ENCODE data around the gene HPSE2.
A peak's percentile ranks its signal among the peaks of the same experiment; 100 is the strongest.

The HPSE2 gene

DNA sequence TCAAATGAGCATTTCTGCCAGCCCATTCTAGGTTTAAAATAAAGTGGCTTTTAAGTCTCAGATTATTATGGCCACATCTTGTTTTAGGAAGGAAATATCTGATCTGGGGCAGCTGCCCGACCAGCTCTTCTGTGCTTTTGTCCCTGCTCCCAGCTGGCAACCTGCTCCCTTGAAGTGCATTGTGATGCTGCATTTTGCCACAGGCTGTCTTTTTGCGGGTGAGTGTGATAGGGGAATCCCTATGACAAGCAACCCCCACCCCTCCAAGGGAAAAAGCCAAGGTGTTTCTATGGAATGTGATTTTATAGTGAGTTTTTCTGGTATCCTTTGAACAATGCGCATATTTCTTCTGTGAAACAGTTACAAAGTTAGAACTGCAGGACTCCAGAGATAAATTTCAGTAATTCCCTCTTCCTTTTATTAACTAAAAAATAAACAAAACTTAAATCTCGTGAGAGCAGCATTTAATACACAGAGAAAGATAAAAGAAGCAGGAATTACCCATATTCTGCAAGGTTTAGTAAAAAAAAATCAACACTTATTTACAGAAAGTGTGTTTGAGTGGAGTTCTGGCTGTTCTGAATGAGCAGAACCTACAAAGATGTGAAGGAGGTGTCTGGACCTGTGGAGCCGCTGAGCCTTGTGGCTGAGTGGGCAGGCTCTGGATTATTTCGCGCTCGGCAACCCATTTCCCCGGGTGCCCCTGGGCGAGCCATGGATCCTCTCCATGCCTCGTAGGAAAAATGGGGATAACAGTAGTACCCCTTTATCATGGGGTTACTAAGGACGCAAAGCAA, 778.8 kb downstream of the HPSE2 start:
- no peak overlapping the region for H3K4me3 ChIP-seq (ENCODE audit: low read length)
- H3K9me3 ChIP-seq (ENCODE audit: control insufficient read depth, low read length): no peaks in the 10 kb centered on the region
- peaks cover 17% of the 10 kb centered on the region for H3K4me1 ChIP-seq (ENCODE audit: control insufficient read depth, insufficient read depth, low read length)
- no peak overlapping the region for H3K9ac ChIP-seq (ENCODE audit: low read length)
- H3K36me3 ChIP-seq (ENCODE audit: control insufficient read depth, insufficient read depth, low read length): no peaks in the 10 kb centered on the region
- H3K27me3 ChIP-seq (ENCODE audit: control insufficient read depth, insufficient read depth, low read length): peaks cover 15% of the 10 kb centered on the region

DNA sequence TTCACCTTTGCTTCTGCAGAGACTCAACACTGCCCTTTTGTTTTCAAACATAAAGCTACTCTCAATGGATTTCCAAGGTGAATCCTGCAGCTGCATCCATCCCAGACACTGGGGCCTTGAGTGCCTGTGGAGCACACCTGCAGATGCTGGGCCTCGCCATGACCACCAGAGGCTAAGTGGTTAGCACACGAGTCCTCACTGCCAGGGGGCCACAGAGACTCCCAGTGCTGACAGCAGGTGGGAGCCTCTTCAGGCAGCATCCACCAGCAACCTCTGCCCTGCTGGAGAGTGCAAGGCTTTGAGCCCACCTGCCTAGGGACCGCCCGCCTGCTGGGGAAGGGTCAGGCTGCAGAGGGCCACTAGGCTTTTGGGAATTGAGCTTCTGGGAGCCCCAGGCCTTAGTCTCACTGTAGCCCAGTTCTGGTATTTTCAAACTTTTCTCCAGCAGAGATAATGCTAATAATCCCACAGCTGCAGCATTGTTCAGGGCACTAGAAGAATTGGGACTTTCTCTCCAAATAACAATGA, 779.5 kb downstream of the HPSE2 start:
- Histone ChIP-seq H3K4me1 (ENCODE audit: control insufficient read depth, insufficient read depth, low read length) (peaks cover 13% of the 10 kb centered on the region), H3K36me3 (ENCODE audit: control insufficient read depth, insufficient read depth, low read length) (no peaks in the 10 kb centered on the region), H3K4me3 (ENCODE audit: low read length) (no peak overlapping the region), H3K9me3 (ENCODE audit: control insufficient read depth, low read length) (no peaks in the 10 kb centered on the region), H3K9ac (ENCODE audit: low read length) (no peak overlapping the region), H3K27me3 (ENCODE audit: control insufficient read depth, insufficient read depth, low read length) (peaks cover 15% of the 10 kb centered on the region)

DNA sequence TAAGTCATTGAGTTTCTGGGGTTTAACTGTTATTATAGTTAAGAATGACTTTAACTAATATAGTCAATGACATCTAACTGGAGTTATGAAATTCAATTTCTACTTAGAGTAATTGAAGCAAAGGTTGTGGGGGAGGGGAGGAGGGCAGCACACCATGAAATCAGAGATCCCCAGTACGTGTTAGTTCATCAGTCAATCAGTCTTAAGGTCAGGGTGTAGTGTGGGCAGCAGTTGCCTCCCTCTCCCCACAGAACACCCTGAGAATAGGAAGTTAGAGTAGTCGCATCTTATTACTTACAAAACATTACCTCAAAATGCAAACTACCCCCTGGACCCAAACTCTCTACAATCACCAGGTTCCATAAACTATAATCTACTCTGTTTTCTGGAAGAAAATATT, 781.9 kb downstream of the HPSE2 start:
- no peak overlapping the region for H3K4me3 ChIP-seq (ENCODE audit: low read length)
- H3K27me3 ChIP-seq (ENCODE audit: control insufficient read depth, insufficient read depth, low read length): peaks cover 15% of the 10 kb centered on the region
- H3K9me3 ChIP-seq (ENCODE audit: control insufficient read depth, low read length): no peaks in the 10 kb centered on the region
- no peak overlapping the region for H3K9ac ChIP-seq (ENCODE audit: low read length)
- no peaks in the 10 kb centered on the region for H3K36me3 ChIP-seq (ENCODE audit: control insufficient read depth, insufficient read depth, low read length)
- no peaks in the 10 kb centered on the region for H3K4me1 ChIP-seq (ENCODE audit: control insufficient read depth, insufficient read depth, low read length)

DNA sequence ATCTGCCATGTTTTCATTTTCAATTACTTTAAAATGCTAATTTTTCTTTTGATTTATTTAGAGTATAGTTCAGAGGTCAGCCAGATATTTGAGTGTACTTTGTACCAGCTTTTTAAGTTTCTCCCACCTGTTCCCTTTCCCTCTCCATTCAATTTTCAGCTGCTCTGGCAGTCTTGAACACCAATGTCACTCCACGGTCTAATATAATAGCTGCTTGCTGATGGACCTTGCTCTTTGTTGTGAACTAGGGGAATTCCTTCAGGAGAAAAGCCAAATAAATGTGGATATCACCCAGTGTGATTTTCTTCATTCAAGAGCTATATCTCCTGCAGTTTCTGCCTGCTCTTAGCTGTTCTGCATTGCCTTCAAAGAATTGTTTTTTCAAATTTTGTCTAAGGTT, 785.0 kb downstream of the HPSE2 start:
- H3K4me3 ChIP-seq (ENCODE audit: low read length): no peak overlapping the region
- peaks cover 9% of the 10 kb centered on the region for H3K4me1 ChIP-seq (ENCODE audit: control insufficient read depth, insufficient read depth, low read length)
- H3K36me3 ChIP-seq (ENCODE audit: control insufficient read depth, insufficient read depth, low read length): no peaks in the 10 kb centered on the region
- no peaks in the 10 kb centered on the region for H3K9me3 ChIP-seq (ENCODE audit: control insufficient read depth, low read length)
- peaks cover 7% of the 10 kb centered on the region for H3K27me3 ChIP-seq (ENCODE audit: control insufficient read depth, insufficient read depth, low read length)
- no peak overlapping the region for H3K9ac ChIP-seq (ENCODE audit: low read length)

DNA sequence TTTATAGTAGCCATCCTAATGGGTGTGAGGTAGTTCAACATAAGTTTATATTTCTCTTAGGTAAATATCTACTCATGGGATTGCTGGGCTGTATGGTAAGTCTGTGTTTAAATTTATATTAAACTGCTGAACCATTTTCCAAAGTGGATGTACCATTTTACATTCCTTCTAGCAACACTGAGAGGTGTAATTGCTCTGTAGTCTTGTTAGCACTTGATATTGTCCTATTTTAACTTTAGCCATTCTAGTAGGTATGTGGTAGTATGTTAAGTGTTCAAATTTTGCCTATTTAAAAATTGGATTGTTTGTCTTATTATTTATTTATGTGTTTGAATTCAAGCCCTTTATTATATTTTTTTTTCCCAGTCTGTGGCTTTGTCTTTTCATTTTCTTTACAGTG, 786.4 kb downstream of the HPSE2 start:
- H3K36me3 ChIP-seq (ENCODE audit: control insufficient read depth, insufficient read depth, low read length): peaks cover 4% of the 10 kb centered on the region
- no peaks in the 10 kb centered on the region for H3K9me3 ChIP-seq (ENCODE audit: control insufficient read depth, low read length)
- peaks cover 7% of the 10 kb centered on the region for H3K27me3 ChIP-seq (ENCODE audit: control insufficient read depth, insufficient read depth, low read length)
- peaks cover 11% of the 10 kb centered on the region for H3K4me1 ChIP-seq (ENCODE audit: control insufficient read depth, insufficient read depth, low read length)
- no peak overlapping the region for H3K9ac ChIP-seq (ENCODE audit: low read length)
- H3K4me3 ChIP-seq (ENCODE audit: low read length): no peak overlapping the region

DNA sequence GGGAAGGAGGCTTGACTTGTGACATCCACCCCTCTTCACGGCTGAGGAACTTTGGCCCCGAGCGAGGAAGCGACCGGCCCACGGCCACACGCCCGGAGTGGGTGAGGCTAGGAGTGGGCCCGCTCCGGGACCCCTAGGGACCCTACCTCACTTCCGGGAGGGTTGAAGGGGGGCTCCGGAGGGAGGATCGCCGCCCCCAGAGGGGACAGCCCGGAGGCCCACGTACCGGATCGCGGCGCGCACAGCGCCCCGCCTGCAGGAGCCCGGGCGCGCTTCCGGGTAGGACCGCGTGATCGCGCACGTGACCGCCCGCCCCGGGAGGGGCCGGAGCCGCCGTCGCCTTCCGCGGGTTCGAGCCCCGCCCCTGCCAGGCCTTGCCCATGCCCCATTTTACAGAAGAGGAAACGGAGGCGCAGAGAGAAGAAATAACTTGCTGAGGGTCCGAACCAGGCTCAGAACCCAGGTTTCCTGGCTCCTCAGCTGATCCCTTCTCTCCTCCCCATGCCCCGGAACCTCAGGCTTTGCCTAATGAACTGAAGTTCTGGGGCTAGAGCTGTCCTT, 788.9 kb downstream of the HPSE2 start, which contains the start of gene HPS1:
TSS of gene HPS1 (minus strand) at position 275 of the 561 bp plus-strand sequence. CDS start 3,695 bp downstream, outside the sequence.
- H3K4me3 ChIP-seq (ENCODE audit: low read length): peak within 1 kb of the TSS; percentile 88
- no peaks in the 10 kb centered on the region for H3K9me3 ChIP-seq (ENCODE audit: control insufficient read depth, low read length)
- peak within 1 kb of the TSS; percentile 93 for H3K9ac ChIP-seq (ENCODE audit: low read length)

DNA sequence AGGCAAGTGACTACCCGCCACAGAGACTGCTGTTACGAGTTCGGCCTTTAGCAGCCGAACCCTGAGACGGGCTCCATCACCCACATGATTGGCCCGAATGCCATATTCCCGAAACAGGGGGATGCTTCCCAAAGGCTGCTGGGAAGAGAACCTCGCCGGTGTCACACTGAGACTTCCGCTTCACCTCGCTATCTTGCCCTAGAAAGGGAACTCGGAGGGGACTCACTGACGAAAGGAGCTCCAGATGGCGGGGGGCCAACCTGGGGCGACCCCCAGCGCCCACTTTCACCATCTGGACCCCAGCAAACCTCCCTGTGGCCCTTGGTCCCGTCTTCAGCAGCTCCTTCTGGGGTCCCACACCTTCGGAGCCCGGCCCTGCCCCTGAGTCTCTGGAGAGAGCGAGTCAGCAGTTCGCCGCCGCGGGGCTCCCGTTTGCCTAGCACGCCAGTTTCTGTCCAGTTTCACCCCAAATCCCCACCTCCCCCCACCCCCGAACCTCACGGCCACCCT, 789.4 kb downstream of the HPSE2 start:
- Histone ChIP-seq H3K9me3 (ENCODE audit: control insufficient read depth, low read length) (no peaks in the 10 kb centered on the region), H3K9ac (ENCODE audit: low read length) (peak overlapping the region; percentile 93), H3K4me3 (ENCODE audit: low read length) (peak overlapping the region; percentile 88), H3K4me1 (ENCODE audit: control insufficient read depth, insufficient read depth, low read length) (peaks cover 11% of the 10 kb centered on the region), H3K36me3 (ENCODE audit: control insufficient read depth, insufficient read depth, low read length) (peaks cover 11% of the 10 kb centered on the region), H3K27me3 (ENCODE audit: control insufficient read depth, insufficient read depth, low read length) (no peaks in the 10 kb centered on the region)

More for the DNA sequence above, 788.9 kb downstream of the HPSE2 start, which contains the start of gene HPS1:
- Histone ChIP-seq H3K27me3 (ENCODE audit: control insufficient read depth, insufficient read depth, low read length) (no peaks in the 10 kb centered on the region), H3K36me3 (ENCODE audit: control insufficient read depth, insufficient read depth, low read length) (peaks cover 11% of the 10 kb centered on the region), H3K4me1 (ENCODE audit: control insufficient read depth, insufficient read depth, low read length) (peaks cover 11% of the 10 kb centered on the region)

DNA sequence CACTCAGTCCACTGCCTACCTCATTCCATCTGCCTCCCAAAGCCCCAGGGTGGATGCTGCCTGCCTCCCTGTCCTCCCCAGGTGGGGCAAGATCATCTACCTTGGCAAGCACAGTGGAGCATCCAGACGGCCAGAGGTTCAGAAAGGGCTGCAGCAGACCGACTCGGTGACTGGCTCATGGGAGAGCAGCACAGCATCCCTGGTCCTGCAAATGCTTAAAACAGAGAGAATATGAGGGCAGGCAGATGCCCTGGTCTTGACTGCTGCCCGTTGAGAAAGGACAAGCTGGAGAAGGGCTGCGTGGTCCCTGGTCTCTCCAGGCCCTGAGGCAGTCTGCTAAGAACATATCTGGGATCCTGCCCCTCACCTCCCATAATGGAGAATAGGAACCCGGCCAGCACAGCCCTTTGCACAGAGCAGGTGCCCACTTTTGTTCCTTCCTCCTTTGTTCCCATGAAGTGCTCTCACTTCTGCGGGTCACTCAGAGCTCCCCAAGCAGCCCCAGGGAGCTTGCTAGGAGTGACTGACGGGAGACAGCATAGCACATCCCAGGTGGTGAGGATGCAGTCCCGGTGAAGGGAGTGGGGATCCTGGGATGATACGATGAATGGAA, 790.3 kb downstream of the HPSE2 start:
- no peaks in the 10 kb centered on the region for H3K27me3 ChIP-seq (ENCODE audit: control insufficient read depth, insufficient read depth, low read length)
- peak overlapping the region; percentile 88 for H3K4me3 ChIP-seq (ENCODE audit: low read length)
- H3K4me1 ChIP-seq (ENCODE audit: control insufficient read depth, insufficient read depth, low read length): peaks cover 11% of the 10 kb centered on the region
- peak overlapping the region; percentile 93 for H3K9ac ChIP-seq (ENCODE audit: low read length)
- H3K36me3 ChIP-seq (ENCODE audit: control insufficient read depth, insufficient read depth, low read length): peaks cover 11% of the 10 kb centered on the region
- H3K9me3 ChIP-seq (ENCODE audit: control insufficient read depth, low read length): no peaks in the 10 kb centered on the region

DNA sequence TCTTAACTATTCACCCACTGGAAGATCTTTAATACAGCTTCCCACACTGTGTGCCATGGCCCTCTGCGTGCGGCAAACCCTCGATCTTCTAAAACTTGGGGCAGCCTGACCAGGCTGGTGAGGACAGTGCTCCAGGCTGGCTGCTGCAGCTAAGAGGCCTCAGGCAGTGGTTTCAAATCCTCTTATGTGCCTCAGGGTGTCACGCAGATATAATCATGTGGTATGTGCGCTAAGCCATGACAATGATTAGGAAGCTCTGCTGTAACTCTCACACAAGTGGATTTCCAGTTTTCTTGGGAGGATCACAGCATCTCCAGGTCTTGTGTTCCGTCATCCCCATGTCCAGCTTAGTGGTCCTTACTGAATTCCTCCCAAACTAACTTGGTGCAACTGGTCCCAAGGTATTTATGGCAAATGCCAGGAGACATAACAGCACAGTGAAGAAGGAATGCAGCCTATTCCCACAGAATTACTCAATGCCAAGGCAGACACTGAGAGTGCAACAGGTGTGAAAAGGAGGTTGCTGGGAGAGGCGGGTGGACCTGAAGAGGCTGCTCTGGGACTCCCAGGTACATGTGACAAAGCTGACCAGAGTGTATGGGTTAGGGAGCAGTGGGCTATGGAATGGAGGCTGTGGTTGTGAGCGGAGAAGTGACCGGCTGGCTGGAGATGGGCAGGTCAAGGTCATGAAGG, 791.2 kb downstream of the HPSE2 start:
- Histone ChIP-seq H3K9me3 (ENCODE audit: control insufficient read depth, low read length) (no peaks in the 10 kb centered on the region), H3K4me3 (ENCODE audit: low read length) (no peak overlapping the region), H3K4me1 (ENCODE audit: control insufficient read depth, insufficient read depth, low read length) (peaks cover 11% of the 10 kb centered on the region), H3K9ac (ENCODE audit: low read length) (no peak overlapping the region), H3K27me3 (ENCODE audit: control insufficient read depth, insufficient read depth, low read length) (no peaks in the 10 kb centered on the region), H3K36me3 (ENCODE audit: control insufficient read depth, insufficient read depth, low read length) (peaks cover 11% of the 10 kb centered on the region)

DNA sequence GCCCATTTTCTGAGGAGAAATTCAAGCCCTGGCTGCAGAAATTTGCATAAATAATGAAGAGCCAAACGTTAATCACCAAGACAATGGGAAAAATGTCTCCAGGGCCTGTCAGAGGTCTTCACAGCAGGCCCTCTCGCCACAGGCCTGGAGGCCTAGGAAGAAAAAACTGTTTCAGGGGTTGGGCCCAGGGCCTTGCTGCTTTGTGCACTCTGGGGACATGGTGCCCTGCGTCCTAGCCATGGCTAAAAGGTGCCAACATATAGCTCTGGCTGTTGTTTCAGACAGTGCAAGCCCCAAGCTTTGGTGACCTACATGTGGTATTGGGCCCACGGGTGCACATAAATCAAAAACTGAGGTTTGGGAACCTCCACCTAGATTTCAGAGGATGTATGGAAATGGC, 796.9 kb downstream of the HPSE2 start:
- Histone ChIP-seq H3K4me3 (ENCODE audit: low read length) (no peak overlapping the region), H3K36me3 (ENCODE audit: control insufficient read depth, insufficient read depth, low read length) (peaks cover 17% of the 10 kb centered on the region), H3K27me3 (ENCODE audit: control insufficient read depth, insufficient read depth, low read length) (no peaks in the 10 kb centered on the region), H3K4me1 (ENCODE audit: control insufficient read depth, insufficient read depth, low read length) (no peaks in the 10 kb centered on the region), H3K9me3 (ENCODE audit: control insufficient read depth, low read length) (no peaks in the 10 kb centered on the region), H3K9ac (ENCODE audit: low read length) (no peak overlapping the region)

DNA sequence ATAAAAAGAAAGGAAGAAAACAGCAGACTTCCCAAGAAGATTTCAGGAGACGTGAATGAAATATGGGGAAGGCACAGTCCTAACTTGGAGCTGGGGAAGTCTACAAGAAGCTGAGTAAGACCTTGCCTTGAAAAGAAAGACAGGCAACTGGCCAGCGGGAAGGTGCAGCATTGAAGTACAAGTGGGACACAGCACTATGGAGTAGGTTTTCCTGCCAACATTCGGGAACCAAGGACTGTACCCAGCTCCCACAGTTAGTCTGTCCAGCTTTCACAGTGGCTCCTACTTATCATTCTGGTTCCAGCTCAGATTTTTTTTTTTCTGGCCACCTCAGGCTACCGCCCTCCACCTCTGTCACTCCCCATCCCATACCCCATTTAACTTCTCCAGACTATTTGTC, 798.9 kb downstream of the HPSE2 start:
- Histone ChIP-seq H3K9me3 (ENCODE audit: control insufficient read depth, low read length) (no peaks in the 10 kb centered on the region), H3K27me3 (ENCODE audit: control insufficient read depth, insufficient read depth, low read length) (no peaks in the 10 kb centered on the region), H3K36me3 (ENCODE audit: control insufficient read depth, insufficient read depth, low read length) (peaks cover 14% of the 10 kb centered on the region), H3K9ac (ENCODE audit: low read length) (no peak overlapping the region), H3K4me3 (ENCODE audit: low read length) (no peak overlapping the region), H3K4me1 (ENCODE audit: control insufficient read depth, insufficient read depth, low read length) (no peaks in the 10 kb centered on the region)
